ENCODE data around the gene ATP10D.
"Not testable (repeated sequence)": the region's sequence is repeated elsewhere in the genome, so short reads cannot be mapped to it uniquely, and the experiment has no call there.

Gene ATP10D

DNA sequence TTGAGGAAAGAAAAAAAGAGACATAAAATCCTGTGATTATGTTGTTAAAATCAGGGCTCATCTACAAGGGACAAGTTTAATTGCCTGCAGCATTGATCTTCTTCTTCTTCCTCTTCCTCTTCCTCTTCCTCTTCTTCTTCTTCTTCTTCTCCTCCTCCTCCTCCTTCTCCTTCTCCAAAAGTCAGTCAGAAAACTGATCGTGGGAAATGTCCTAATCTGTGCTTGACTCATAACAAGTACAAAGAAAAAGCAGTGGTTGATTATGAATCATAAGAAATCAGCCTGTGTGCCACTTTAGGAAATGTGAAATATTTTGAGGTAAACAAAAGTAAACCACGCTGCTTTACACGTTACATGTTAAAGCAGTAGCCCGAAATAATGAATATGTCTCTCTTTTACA lies 2.7 kb upstream of the ATP10D start:
- no CpG with 5 or more reads among the region's 4 CpGs for WGBS (ENCODE audit: extremely low coverage, insufficient coverage, low lambda C conversion rate)

DNA sequence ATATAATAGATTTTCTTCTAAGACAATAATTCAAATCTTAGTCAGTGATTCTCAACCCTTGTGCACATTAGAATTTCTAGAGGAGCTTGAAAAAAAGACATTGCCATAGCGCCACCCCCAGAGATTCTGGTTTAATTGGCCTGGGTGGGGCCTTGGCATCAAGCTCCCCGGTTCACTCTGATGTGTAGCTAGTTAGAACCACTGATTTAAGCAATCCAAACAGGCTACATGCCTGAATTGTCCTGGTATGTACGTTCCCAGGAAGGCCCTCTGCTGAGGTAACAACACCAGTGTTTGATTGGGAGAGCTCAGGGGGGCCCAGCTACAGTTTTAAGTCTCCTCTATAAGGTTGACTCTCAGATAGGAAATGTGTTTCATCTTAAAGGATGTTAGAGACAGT lies 1.3 kb upstream of the ATP10D start:
- H2BK120ac ChIP-seq (ENCODE audit: low read depth, low read length): no peak overlapping the region
- no peaks in the 10 kb centered on the region for H3K27me3 ChIP-seq (ENCODE audit: insufficient read depth, low read length, poor library complexity)
- no peak overlapping the region for H3K27ac ChIP-seq (ENCODE audit: low read depth, low read length)
- no peaks in the 10 kb centered on the region for H3K79me2 ChIP-seq (ENCODE audit: control insufficient read depth, insufficient read depth, low read length)
- no peak overlapping the region for H3K56ac ChIP-seq (ENCODE audit: low read length)
- H3K79me1 ChIP-seq (ENCODE audit: low read length): no peaks in the 10 kb centered on the region
- H4K5ac ChIP-seq (ENCODE audit: low read length): no peak overlapping the region
- no peak overlapping the region for H3K4ac ChIP-seq (ENCODE audit: low read depth, low read length)
- no peaks in the 10 kb centered on the region for H3K4me1 ChIP-seq (ENCODE audit: control insufficient read depth, low read depth, low read length)
- H2BK15ac ChIP-seq (replicated peaks; ENCODE audit: low read depth): no peak overlapping the region
- H3K23ac ChIP-seq (ENCODE audit: low read length): no peak overlapping the region
- no peak overlapping the region for H2AK5ac ChIP-seq (ENCODE audit: low read length)
- peak overlapping the region; percentile 57 for H4K8ac ChIP-seq (ENCODE audit: low read depth, low read length)
- H3K18ac ChIP-seq (ENCODE audit: low read length): no peak overlapping the region
- DNase-seq: no peak
- no peak overlapping the region for H3K4me3 ChIP-seq (ENCODE audit: low read length)
- no peak overlapping the region for H2BK5ac ChIP-seq (ENCODE audit: low read length)
- no peaks in the 10 kb centered on the region for H3K36me3 ChIP-seq (ENCODE audit: control insufficient read depth, insufficient read depth, low read length)
- H3K4me2 ChIP-seq (ENCODE audit: low read length): no peak overlapping the region
- no CpG with 5 or more reads among the region's 3 CpGs for WGBS (ENCODE audit: extremely low coverage, insufficient coverage, low lambda C conversion rate)
- no peak overlapping the region for H3K9ac ChIP-seq (ENCODE audit: low read length)

More for the DNA sequence above, 2.7 kb upstream of the ATP10D start:
- Histone ChIP-seq H2BK15ac (replicated peaks; ENCODE audit: low read depth) (no peak overlapping the region), H3K56ac (ENCODE audit: low read length) (no peak overlapping the region), H3K4me3 (ENCODE audit: low read length) (no peak overlapping the region), H4K8ac (ENCODE audit: low read depth, low read length) (no peak overlapping the region), H3K4me2 (ENCODE audit: low read length) (no peak overlapping the region), H3K27me3 (ENCODE audit: insufficient read depth, low read length, poor library complexity) (no peaks in the 10 kb centered on the region), H3K79me1 (ENCODE audit: low read length) (no peaks in the 10 kb centered on the region), H3K79me2 (ENCODE audit: control insufficient read depth, insufficient read depth, low read length) (no peaks in the 10 kb centered on the region), H2BK120ac (ENCODE audit: low read depth, low read length) (no peak overlapping the region), H2AK5ac (ENCODE audit: low read length) (no peak overlapping the region), H3K4me1 (ENCODE audit: control insufficient read depth, low read depth, low read length) (no peaks in the 10 kb centered on the region), H3K36me3 (ENCODE audit: control insufficient read depth, insufficient read depth, low read length) (no peaks in the 10 kb centered on the region), H2BK5ac (ENCODE audit: low read length) (no peak overlapping the region), H3K23ac (ENCODE audit: low read length) (no peak overlapping the region), H3K18ac (ENCODE audit: low read length) (no peak overlapping the region), H3K4ac (ENCODE audit: low read depth, low read length) (no peak overlapping the region), H3K27ac (ENCODE audit: low read depth, low read length) (no peak overlapping the region), H3K9ac (ENCODE audit: low read length) (no peak overlapping the region), H4K5ac (ENCODE audit: low read length) (no peak overlapping the region)
- DNase-seq: no peak

DNA sequence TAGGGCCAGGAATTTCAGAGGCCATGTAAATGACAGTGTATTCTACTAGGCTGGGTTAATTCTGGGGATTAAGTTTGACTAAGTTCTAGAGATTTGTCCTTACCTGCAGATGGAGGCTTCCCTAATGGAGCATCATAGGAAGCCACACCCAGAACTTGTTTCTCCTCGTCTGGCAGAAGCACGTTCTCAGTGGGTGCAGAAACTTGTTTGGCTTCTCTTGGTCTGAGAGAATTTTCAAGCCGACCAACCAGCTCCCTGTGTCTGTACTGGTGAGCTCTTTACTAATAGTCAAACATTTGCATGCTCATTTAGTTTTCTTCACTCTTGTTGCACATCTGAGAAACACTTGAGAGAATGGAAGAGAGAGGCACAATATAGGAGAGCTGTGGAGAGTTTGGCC lies 907 bp upstream of the ATP10D start:
- Histone ChIP-seq H3K56ac (ENCODE audit: low read length) (no peak overlapping the region), H3K79me1 (ENCODE audit: low read length) (no peaks in the 10 kb centered on the region), H2AK5ac (ENCODE audit: low read length) (no peak overlapping the region), H3K4me2 (ENCODE audit: low read length) (no peak overlapping the region), H3K4me1 (ENCODE audit: control insufficient read depth, low read depth, low read length) (no peaks in the 10 kb centered on the region), H3K79me2 (ENCODE audit: control insufficient read depth, insufficient read depth, low read length) (no peaks in the 10 kb centered on the region), H4K8ac (ENCODE audit: low read depth, low read length) (no peak overlapping the region), H3K4ac (ENCODE audit: low read depth, low read length) (no peak overlapping the region), H4K5ac (ENCODE audit: low read length) (no peak overlapping the region), H3K27ac (ENCODE audit: low read depth, low read length) (no peak overlapping the region), H3K27me3 (ENCODE audit: insufficient read depth, low read length, poor library complexity) (no peaks in the 10 kb centered on the region), H3K23ac (ENCODE audit: low read length) (no peak overlapping the region), H3K18ac (ENCODE audit: low read length) (no peak overlapping the region), H3K4me3 (ENCODE audit: low read length) (no peak overlapping the region), H2BK120ac (ENCODE audit: low read depth, low read length) (no peak overlapping the region), H3K9ac (ENCODE audit: low read length) (no peak overlapping the region), H2BK15ac (replicated peaks; ENCODE audit: low read depth) (no peak overlapping the region), H2BK5ac (ENCODE audit: low read length) (no peak overlapping the region), H3K36me3 (ENCODE audit: control insufficient read depth, insufficient read depth, low read length) (no peaks in the 10 kb centered on the region)
- no CpG with 5 or more reads among the region's 3 CpGs for WGBS (ENCODE audit: extremely low coverage, insufficient coverage, low lambda C conversion rate)
- no peak for DNase-seq

DNA sequence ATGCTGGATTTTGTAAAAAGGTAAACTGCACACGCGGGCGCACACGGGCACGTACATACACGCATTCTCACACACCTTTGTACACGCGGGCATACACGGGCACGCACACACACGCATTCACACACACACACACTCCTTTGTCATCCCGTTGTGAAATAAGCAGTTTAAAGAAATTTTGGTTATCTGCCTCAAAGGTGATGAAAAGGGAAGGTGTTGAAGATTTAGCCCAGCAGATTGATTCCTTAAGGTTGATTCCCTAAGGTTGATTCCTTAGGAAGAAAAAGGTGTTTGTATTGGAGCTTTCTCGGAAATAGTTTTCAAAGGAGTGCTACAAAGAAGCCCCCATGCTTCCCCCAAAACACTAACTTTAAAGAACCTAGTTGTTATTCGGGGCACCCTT lies 693 bp downstream of the ATP10D start:
- Histone ChIP-seq H3K56ac (ENCODE audit: low read length) (peak overlapping the region; percentile 53), H3K4ac (ENCODE audit: low read depth, low read length) (no peak overlapping the region), H4K8ac (ENCODE audit: low read depth, low read length) (no peak overlapping the region), H3K27ac (ENCODE audit: low read depth, low read length) (no peak overlapping the region), H3K18ac (ENCODE audit: low read length) (no peak overlapping the region), H3K4me1 (ENCODE audit: control insufficient read depth, low read depth, low read length) (no peaks in the 10 kb centered on the region), H3K4me2 (ENCODE audit: low read length) (peak overlapping the region; percentile 26), H4K5ac (ENCODE audit: low read length) (no peak overlapping the region), H2AK5ac (ENCODE audit: low read length) (no peak overlapping the region), H2BK15ac (replicated peaks; ENCODE audit: low read depth) (no peak overlapping the region), H3K4me3 (ENCODE audit: low read length) (no peak overlapping the region), H3K27me3 (ENCODE audit: insufficient read depth, low read length, poor library complexity) (no peaks in the 10 kb centered on the region), H3K79me2 (ENCODE audit: control insufficient read depth, insufficient read depth, low read length) (no peaks in the 10 kb centered on the region), H3K79me1 (ENCODE audit: low read length) (no peaks in the 10 kb centered on the region), H3K36me3 (ENCODE audit: control insufficient read depth, insufficient read depth, low read length) (no peaks in the 10 kb centered on the region), H3K23ac (ENCODE audit: low read length) (no peak overlapping the region), H2BK120ac (ENCODE audit: low read depth, low read length) (no peak overlapping the region), H2BK5ac (ENCODE audit: low read length) (no peak overlapping the region), H3K9ac (ENCODE audit: low read length) (peak overlapping the region; percentile 20)
- DNase-seq: peak; percentile 21
- no CpG with 5 or more reads among the region's 14 CpGs for WGBS (ENCODE audit: extremely low coverage, insufficient coverage, low lambda C conversion rate)

DNA sequence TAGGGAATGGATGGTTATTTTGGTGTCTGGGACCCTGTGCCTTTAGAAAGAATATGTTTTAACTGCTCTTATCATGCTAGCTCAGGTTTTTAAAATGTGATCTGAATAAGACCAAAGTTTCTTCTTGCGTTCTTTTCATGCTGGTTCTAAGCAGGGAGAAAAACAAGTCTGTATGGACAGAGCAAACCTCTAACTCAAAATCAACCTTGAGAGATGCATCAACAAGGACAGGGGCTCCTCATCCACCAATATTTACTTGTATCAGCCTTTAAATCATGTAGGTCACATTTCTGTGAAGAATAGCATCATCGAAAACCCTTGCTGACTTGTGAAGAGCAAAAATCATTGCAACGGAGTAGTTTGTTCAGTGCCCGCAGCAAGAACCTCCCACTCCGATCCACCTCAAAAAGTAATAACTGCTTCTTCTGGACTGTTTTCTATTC lies 1.2 kb downstream of the ATP10D start:
- Histone ChIP-seq H3K27me3 (ENCODE audit: insufficient read depth, low read length, poor library complexity) (no peaks in the 10 kb centered on the region), H3K23ac (ENCODE audit: low read length) (no peak overlapping the region), H2AK5ac (ENCODE audit: low read length) (no peak overlapping the region), H3K79me1 (ENCODE audit: low read length) (no peaks in the 10 kb centered on the region), H3K79me2 (ENCODE audit: control insufficient read depth, insufficient read depth, low read length) (no peaks in the 10 kb centered on the region), H3K9ac (ENCODE audit: low read length) (no peak overlapping the region), H4K8ac (ENCODE audit: low read depth, low read length) (no peak overlapping the region), H4K5ac (ENCODE audit: low read length) (no peak overlapping the region), H3K56ac (ENCODE audit: low read length) (no peak overlapping the region), H2BK120ac (ENCODE audit: low read depth, low read length) (no peak overlapping the region), H3K4me2 (ENCODE audit: low read length) (no peak overlapping the region), H3K4ac (ENCODE audit: low read depth, low read length) (no peak overlapping the region), H3K4me3 (ENCODE audit: low read length) (no peak overlapping the region), H2BK5ac (ENCODE audit: low read length) (no peak overlapping the region), H3K27ac (ENCODE audit: low read depth, low read length) (no peak overlapping the region), H3K18ac (ENCODE audit: low read length) (no peak overlapping the region), H3K4me1 (ENCODE audit: control insufficient read depth, low read depth, low read length) (no peaks in the 10 kb centered on the region), H3K36me3 (ENCODE audit: control insufficient read depth, insufficient read depth, low read length) (no peaks in the 10 kb centered on the region), H2BK15ac (replicated peaks; ENCODE audit: low read depth) (no peak overlapping the region)
- DNase-seq: no peak
- WGBS (ENCODE audit: extremely low coverage, insufficient coverage, low lambda C conversion rate): no CpG with 5 or more reads among the region's 5 CpGs

DNA sequence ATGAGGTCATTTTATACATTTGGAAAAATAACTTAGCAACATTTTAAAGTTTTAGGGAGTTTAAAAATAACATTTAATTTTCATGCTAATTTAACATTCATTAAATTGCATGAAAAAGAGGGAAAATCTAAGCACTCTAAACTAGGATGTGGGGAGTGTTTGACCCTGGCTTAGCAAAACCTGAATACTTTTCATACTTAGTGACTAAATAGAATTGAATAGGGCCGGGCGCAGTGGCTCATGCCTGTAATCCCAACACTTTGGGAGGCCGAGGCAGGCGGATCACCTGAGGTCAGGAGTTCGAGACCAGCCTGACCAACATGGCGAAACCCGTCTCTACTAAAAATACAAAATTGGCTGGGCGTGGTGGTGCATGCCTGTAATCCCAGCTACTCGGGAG lies 1.7 kb downstream of the ATP10D start:
- H2BK5ac ChIP-seq (ENCODE audit: low read length); H3K9ac ChIP-seq (ENCODE audit: low read length); H3K27ac ChIP-seq (ENCODE audit: low read depth, low read length); H4K8ac ChIP-seq (ENCODE audit: low read depth, low read length); DNase-seq; H2BK15ac ChIP-seq (replicated peaks; ENCODE audit: low read depth); H3K4me2 ChIP-seq (ENCODE audit: low read length); H3K79me2 ChIP-seq (ENCODE audit: control insufficient read depth, insufficient read depth, low read length); H3K18ac ChIP-seq (ENCODE audit: low read length); H3K27me3 ChIP-seq (ENCODE audit: insufficient read depth, low read length, poor library complexity); H3K4me3 ChIP-seq (ENCODE audit: low read length); H3K79me1 ChIP-seq (ENCODE audit: low read length); H3K4me1 ChIP-seq (ENCODE audit: control insufficient read depth, low read depth, low read length); H4K5ac ChIP-seq (ENCODE audit: low read length); H3K4ac ChIP-seq (ENCODE audit: low read depth, low read length); H2BK120ac ChIP-seq (ENCODE audit: low read depth, low read length); H3K56ac ChIP-seq (ENCODE audit: low read length); H3K23ac ChIP-seq (ENCODE audit: low read length); H3K36me3 ChIP-seq (ENCODE audit: control insufficient read depth, insufficient read depth, low read length); H2AK5ac ChIP-seq (ENCODE audit: low read length): not testable (repeated sequence)
- WGBS (ENCODE audit: extremely low coverage, insufficient coverage, low lambda C conversion rate): no CpG with 5 or more reads among the region's 9 CpGs
